Sigmoid colon (tissue), 7 donors: ENCODE measurements around the gene ADH5. TPM values are rescaled to one million over a fixed set of nuclear protein-coding genes. Genes with fewer than 3 reads are reported as not detected.
A peak's percentile ranks its signal among the peaks of the same experiment; 100 is the strongest.
"Not testable (repeated sequence)": the region's sequence is repeated elsewhere in the genome, so short reads cannot be mapped to it uniquely, and the experiment has no call there.

Experiments used
- DNase-seq: peaks from one replicate; pipeline ENCODE4 v3.0.0-alpha.2; 2019
- H3K27ac ChIP-seq, 4 donors: fragments of 200-600 bp; sonication (generic); one replicate each; pipeline ENCODE4 v1.5.1; 2016 to 2019; ENCODE audit warnings: mild to moderate bottlenecking in 1 of 4
- H3K27me3 ChIP-seq, 3 donors: fragments of 200-600 bp; sonication (generic); one replicate each; pipeline ENCODE4 v1.5.1; 2019; ENCODE audit warnings: mild to moderate bottlenecking in 1 of 3
- H3K36me3 ChIP-seq, 4 donors: fragments of 200-600 bp; sonication (generic); one replicate each; pipeline ENCODE4 v1.5.1; 2016 to 2019
- H3K4me1 ChIP-seq, 4 donors: fragments of 200-600 bp; sonication (generic); one replicate each; pipeline ENCODE4 v1.5.1; 2017 to 2019
- H3K4me3 ChIP-seq, 4 donors: fragments of 200-600 bp; sonication (generic); one replicate each; pipeline ENCODE4 v1.5.1; 2017 to 2019; ENCODE audit warnings: mild to moderate bottlenecking in 2 of 4, moderate library complexity in 1 of 4
- H3K9me3 ChIP-seq, 4 donors: fragments of 200-600 bp in 3 of 4; sonication (generic) in 3 of 4; one replicate each; pipeline versions ENCODE4 v1.5.1 to v1.6.1; 2013 to 2019
- EP300 ChIP-seq, 4 donors: sonication (generic); formaldehyde crosslinking; IDR thresholded peaks; one replicate each; pipeline ENCODE4 v1.6.1; 2017; ENCODE audit warnings: antibody characterized with exemption in 4 of 4
- POLR2A ChIP-seq, 2 donors: fragments of 450-650 bp; IDR thresholded peaks; one replicate each; pipeline ENCODE4 v1.6.1; 2016; ENCODE audit warnings: antibody characterized with exemption in 2 of 2, mild to moderate bottlenecking in 2 of 2, moderate library complexity in 2 of 2
- POLR2AphosphoS5 ChIP-seq, 4 donors: sonication (generic); formaldehyde crosslinking; IDR thresholded peaks; one replicate each; pipeline ENCODE4 v1.6.1; 2017; ENCODE audit warnings: antibody characterized with exemption in 4 of 4
- WGBS, 2 donors: extraction: QIAGEN DNeasy Blood & Tissue Kit; methylation state at CpG; one replicate each; pipeline ENCODE4 v1.1.7; 2013; 5-methylcytosine and 5-hydroxymethylcytosine counted together
- intact Hi-C: fragments of 100-400 bp; cut with DNase I; formaldehyde crosslinking; loops from one replicate; pipeline ENCODE4 v1.15.1; 2023
- polyA plus RNA-seq, 3 donors: library from polyadenylated mRNA; stranded (reverse); fragments of 200-250 nt; gene quantifications; one replicate each; pipeline ENCODE4 v1.2.3, GENCODE V29; 2013
- total RNA-seq, 4 donors: library from RNA; depleted of rRNA; stranded (reverse); fragments of >200 nt; gene quantifications; one replicate each; pipeline ENCODE4 v1.1.0, GENCODE V29; 2016
- TF ChIP-seq, protein P1 (sequence below), 4 experiments: fragments of 450-650 bp in 3 of 4; fragments of 200-600 bp in 1 of 4; IDR thresholded peaks; one replicate each; pipeline ENCODE4 v1.5.1; 2016 to 2019; ENCODE audit warnings: antibody characterized with exemption in 4 of 4, mild to moderate bottlenecking in 3 of 4, moderate library complexity in 2 of 4
- donor health status: healthy with polysubstance abuse.
- donor health status: Bipolar disorder and iron deficiency.
- donor health status: healthy.

ADH5 gene
- total and polyA plus RNA-seq, 7 donors = 146 to 349 (median 237) TPM

DNA sequence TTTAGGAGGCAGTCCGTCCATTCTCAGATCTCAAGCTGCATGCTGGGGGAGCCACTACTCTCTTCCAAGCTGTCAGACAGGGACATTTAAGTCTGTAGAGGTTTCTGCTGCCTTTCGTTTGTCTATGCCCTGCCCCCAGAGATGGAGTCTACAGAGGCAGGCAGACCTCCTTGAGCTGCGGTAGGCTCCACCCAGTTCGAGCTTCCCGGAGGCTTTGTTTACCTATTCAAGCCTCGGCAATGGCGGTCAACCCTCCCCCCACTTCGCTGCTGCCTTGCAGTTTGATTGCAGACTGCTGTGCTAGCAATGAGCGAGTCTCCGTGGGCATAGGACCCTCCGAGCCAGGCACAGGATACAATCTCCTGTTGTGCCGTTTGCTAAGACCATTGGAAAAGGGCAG is 10.7 kb upstream of the ADH5 start:
- 91 to 96% methylated on average over 12 of the region's 12 CpGs for WGBS, 2 donors
- intact Hi-C loops = no loop called here

GRCh38 chr4:99091841-99092240 is 3.3 kb upstream of the ADH5 start:
- intact Hi-C loops = loop anchor here (5.0 kb wide), 1 partner anchor 35 kb away; no protein-coding TSS in a partner anchor
- H3K4me3 ChIP-seq, DNase-seq, H3K36me3 ChIP-seq, H3K9me3 ChIP-seq, H3K27me3 ChIP-seq: not testable (repeated sequence)
- H3K4me1 ChIP-seq = peaks cover 0 to 28% (median 23%) of the 10 kb centered on the region in 4 donors
- WGBS, 2 donors = 70 to 91% methylated on average over 2 of the region's 2 CpGs
- peak overlapping the region in 3 of 4 donors; percentile 91 to 98 (median 98) for H3K27ac ChIP-seq

More for the DNA sequence above, 10.7 kb upstream of the ADH5 start:
- H3K27me3 ChIP-seq = no peaks in the 10 kb centered on the region
- no peak overlapping the region for H3K4me3 ChIP-seq
- H3K4me1 ChIP-seq = peaks cover 0 to 5% (median 0%) of the 10 kb centered on the region in 4 donors
- H3K27ac ChIP-seq = no peak overlapping the region
- TF ChIP-seq, protein P1, sequence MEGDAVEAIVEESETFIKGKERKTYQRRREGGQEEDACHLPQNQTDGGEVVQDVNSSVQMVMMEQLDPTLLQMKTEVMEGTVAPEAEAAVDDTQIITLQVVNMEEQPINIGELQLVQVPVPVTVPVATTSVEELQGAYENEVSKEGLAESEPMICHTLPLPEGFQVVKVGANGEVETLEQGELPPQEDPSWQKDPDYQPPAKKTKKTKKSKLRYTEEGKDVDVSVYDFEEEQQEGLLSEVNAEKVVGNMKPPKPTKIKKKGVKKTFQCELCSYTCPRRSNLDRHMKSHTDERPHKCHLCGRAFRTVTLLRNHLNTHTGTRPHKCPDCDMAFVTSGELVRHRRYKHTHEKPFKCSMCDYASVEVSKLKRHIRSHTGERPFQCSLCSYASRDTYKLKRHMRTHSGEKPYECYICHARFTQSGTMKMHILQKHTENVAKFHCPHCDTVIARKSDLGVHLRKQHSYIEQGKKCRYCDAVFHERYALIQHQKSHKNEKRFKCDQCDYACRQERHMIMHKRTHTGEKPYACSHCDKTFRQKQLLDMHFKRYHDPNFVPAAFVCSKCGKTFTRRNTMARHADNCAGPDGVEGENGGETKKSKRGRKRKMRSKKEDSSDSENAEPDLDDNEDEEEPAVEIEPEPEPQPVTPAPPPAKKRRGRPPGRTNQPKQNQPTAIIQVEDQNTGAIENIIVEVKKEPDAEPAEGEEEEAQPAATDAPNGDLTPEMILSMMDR (IDR thresholded peaks at IDR 0.05) = no peak
- TF ChIP-seq POLR2AphosphoS5 (IDR thresholded peaks at IDR 0.05) = no peak
- TF ChIP-seq POLR2A (IDR thresholded peaks at IDR 0.05) = no peak
- TF ChIP-seq EP300 (IDR thresholded peaks at IDR 0.05) = no peak
- no peaks in the 10 kb centered on the region for H3K36me3 ChIP-seq
- H3K9me3 ChIP-seq = no peaks in the 10 kb centered on the region
- no peak for DNase-seq

- WGBS, 2 donors = 8 to 48% methylated on average over 2 of the region's 2 CpGs
- intact Hi-C loops = loop anchor here (5.0 kb wide), 1 partner anchor 34 kb away; no protein-coding TSS in a partner anchor
- no peaks in the 10 kb centered on the region for H3K9me3 ChIP-seq
- DNase-seq = no peak
- TF ChIP-seq POLR2AphosphoS5 (IDR thresholded peaks at IDR 0.05) = no peak
- no peak for TF ChIP-seq EP300 (IDR thresholded peaks at IDR 0.05)
- TF ChIP-seq, protein P1 (IDR thresholded peaks at IDR 0.05) = no peak
- no peak for TF ChIP-seq POLR2A (IDR thresholded peaks at IDR 0.05)
- peak overlapping the region; percentile 91 to 98 (median 97) for H3K27ac ChIP-seq
- no peaks in the 10 kb centered on the region for H3K36me3 ChIP-seq
- H3K4me1 ChIP-seq = peaks cover 0 to 35% (median 29%) of the 10 kb centered on the region in 4 donors
- H3K4me3 ChIP-seq = peak overlapping the region in 2 of 4 donors; percentile 84 to 89
- no peaks in the 10 kb centered on the region for H3K27me3 ChIP-seq
These were observed 2.6 kb upstream of the ADH5 start for GRCh38 chr4:99091216-99091575.

GRCh38 chr4:99090481-99091215 is 2.1 kb upstream of the ADH5 start:
- no peak for TF ChIP-seq POLR2AphosphoS5 (IDR thresholded peaks at IDR 0.05)
- TF ChIP-seq, protein P1 (IDR thresholded peaks at IDR 0.05) = no peak
- TF ChIP-seq POLR2A (IDR thresholded peaks at IDR 0.05) = no peak
- TF ChIP-seq EP300 (IDR thresholded peaks at IDR 0.05) = no peak
- intact Hi-C loops = loop anchor here (5.0 kb wide), 1 partner anchor 33 kb away; no protein-coding TSS in a partner anchor
- no peak for DNase-seq
- H3K4me1 ChIP-seq = peaks cover 0 to 40% (median 33%) of the 10 kb centered on the region in 4 donors
- H3K27me3 ChIP-seq = no peaks in the 10 kb centered on the region
- no peaks in the 10 kb centered on the region for H3K36me3 ChIP-seq
- peak overlapping the region; percentile 73 to 89 (median 84) for H3K4me3 ChIP-seq
- WGBS, 2 donors = 24 to 58% methylated on average over 2 of the region's 2 CpGs
- H3K9me3 ChIP-seq = no peaks in the 10 kb centered on the region
- peak overlapping the region; percentile 91 to 98 (median 97) for H3K27ac ChIP-seq

- DNase-seq = peak; percentile 95
- Histone ChIP-seq H3K27me3 (no peaks in the 10 kb centered on the region), H3K9me3 (no peaks in the 10 kb centered on the region), H3K4me3 (peak overlapping the region; percentile 73 to 89 (median 84)), H3K36me3 (peaks cover 4 to 24% (median 17%) of the 10 kb centered on the region in 4 donors), H3K4me1 (peaks cover 0 to 52% (median 40%) of the 10 kb centered on the region in 4 donors), H3K27ac (peak overlapping the region; percentile 91 to 98 (median 97))
- TF ChIP-seq EP300 (IDR thresholded peaks at IDR 0.05) (peak in 1 of 4 donors; percentile 11), POLR2AphosphoS5 (IDR thresholded peaks at IDR 0.05) (peak in 2 of 4 donors; percentile 30 to 43), POLR2A (IDR thresholded peaks at IDR 0.05) (no peak)
- TF ChIP-seq, protein P1 (IDR thresholded peaks at IDR 0.05) = no peak
- intact Hi-C loops = loop anchor here (1.0 to 2.0 kb wide), 2 partner anchors 94 to 859 kb away; partner anchors contain the start of gene DNAJB14
- 1 to 2% methylated on average over 15 of the region's 15 CpGs for WGBS, 2 donors
These were observed 552 bp downstream of the ADH5 start for GRCh38 chr4:99088023-99088449.
